GM10266 (cell line): ENCODE results near the gene AGPAT3.

Experiments used
- DNase-seq: peaks from one replicate; pipeline ENCODE4 v3.0.0; 2012; ENCODE audit errors: extremely low spot score
- CTCF ChIP-seq: IDR thresholded peaks from 2 replicates; pipeline ENCODE4 v1.5.1; 2012; ENCODE audit warnings: mild to moderate bottlenecking, low read depth; ENCODE audit not compliant: control insufficient read depth, insufficient read depth; ENCODE audit errors: missing control alignments

Gene AGPAT3

GRCh38 chr21:43864962-43865539 is at the start of gene AGPAT3:
Gene AGPAT3, plus strand, starts transcription at chr21:43865223. Its CDS starts 94,459 bp downstream, at chr21:43959682.
- TF ChIP-seq CTCF = peak; percentile 25
- no peak for DNase-seq

DNA sequence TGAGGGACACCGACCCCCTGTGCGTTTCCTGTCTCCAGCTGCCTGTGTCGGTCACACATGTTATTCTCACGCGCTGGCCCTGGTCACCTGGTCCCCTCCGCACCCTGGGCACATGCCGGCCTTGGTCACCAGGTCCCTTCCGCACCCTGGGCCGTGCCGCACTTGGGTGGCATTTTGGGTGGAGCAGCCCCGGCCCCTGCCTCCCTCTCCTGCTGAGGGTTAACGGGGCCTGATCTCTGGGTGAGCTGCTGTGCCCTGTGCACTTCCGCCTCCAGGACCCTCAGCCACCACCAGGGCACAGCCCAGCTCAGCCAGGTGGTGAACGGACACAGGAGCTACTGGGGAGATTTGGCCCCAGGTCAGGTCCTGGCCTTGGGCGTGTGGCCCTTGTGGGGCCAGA is 49.0 kb upstream of the AGPAT3 start:
- TF ChIP-seq CTCF = no peak

GRCh38 chr21:43816611-43817071 is 48.4 kb upstream of the AGPAT3 start:
- peak; percentile 4 for TF ChIP-seq CTCF
- DNase-seq = no peak

More for the DNA sequence above, 49.0 kb upstream of the AGPAT3 start:
- no peak for DNase-seq

- no peak for TF ChIP-seq CTCF
- no peak for DNase-seq
Observed at GRCh38 chr21:43817157-43818086, 47.6 kb upstream of the AGPAT3 start.

- DNase-seq = no peak
- TF ChIP-seq CTCF = no peak
Observed at GRCh38 chr21:43818685-43819084, 46.3 kb upstream of the AGPAT3 start.

DNA sequence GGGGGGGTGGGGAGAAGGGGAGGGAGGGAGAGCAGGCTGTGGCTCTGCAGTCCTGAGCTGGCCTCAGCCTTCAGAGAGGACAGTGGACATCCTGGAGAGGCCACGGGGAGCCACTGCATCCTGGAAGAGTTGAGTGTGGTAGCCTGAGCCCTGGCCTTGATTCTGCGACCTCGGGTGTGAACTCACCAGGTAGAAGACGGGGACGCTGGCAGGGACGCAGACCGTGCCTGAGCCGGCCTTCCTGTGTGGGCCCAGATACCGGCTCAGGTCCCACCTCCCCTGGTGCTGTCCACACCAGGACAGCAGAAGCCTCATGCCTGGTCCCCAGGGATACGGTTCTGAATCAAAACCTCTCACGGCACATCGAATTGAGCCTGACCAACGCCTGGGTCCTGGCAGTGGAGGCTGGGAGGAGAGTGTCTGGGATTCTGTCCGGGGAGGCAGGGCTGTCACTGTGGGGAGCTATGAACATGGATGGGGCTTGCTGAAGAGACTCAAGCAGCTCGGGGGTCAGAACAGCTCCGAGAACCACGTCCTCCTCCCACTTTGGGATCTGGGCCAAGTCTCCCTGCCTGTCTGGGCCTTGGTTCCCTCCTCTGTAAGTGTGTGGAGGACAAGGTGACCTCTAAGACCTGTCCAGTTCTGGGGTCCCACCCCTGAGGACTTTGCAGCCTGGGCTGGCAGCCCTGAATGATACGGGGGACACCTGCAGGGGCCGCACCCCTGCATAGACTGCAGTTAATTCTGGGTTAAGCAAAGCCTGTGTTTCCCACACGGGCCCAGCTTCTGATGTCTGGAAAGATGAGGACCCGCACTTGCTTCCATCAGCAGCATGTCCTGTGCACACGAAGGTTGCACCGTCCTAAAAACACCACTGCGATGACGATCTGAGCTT is 45.3 kb upstream of the AGPAT3 start:
- no peak for TF ChIP-seq CTCF
- no peak for DNase-seq
